ENCODE results near the gene MAP2.
A peak's percentile ranks its signal among the peaks of the same experiment; 100 is the strongest.
"Not testable (repeated sequence)": the region's sequence is repeated elsewhere in the genome, so short reads cannot be mapped to it uniquely, and the experiment has no call there.

Gene MAP2

DNA sequence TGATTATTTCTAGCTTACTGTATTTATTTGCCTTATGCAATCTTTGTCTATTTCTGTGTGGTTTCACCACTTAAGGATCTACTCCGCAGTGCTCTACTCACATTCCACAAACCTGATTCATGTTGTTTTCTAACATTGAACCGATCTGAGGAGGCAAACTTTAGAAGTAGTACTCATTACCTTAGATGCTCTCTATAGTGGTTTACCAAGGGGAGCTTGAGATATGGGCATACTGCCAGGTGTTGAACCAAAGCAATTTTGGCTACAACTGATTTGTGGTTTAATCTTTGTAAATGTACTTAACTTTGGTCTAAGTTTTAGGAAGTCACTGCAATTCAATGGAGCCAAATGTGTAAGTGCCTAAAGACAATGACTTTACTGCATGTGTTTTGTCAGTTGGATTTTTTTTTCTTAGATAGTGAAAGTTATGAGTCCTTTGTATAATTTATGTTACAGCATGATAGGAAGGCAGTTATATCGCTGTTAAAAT lies 50.1 kb downstream of the MAP2 start:
- FAIRE-seq (no peak), DNase-seq (ENCODE audit: insufficient read length, low spot score) (no peak)

DNA sequence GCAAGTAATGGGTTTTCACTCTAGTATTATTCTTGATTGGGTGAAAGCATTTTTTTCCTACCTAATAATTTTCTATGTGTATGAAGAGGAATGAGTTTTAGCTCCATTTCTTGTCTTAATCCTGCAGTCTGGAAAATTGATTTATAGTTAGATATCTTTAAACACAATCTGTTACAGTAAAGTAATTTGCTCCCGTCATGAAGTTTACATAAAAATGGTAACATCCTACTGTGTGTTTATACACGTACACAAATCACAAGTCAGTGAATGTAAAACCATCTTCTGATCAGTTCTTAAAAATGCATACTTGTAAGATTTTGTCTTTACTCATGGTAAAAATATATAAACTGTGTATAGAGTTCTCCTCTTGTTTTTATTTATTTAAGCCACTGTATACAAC lies 51.1 kb downstream of the MAP2 start:
- no peak for DNase-seq (ENCODE audit: insufficient read length, low spot score)

DNA sequence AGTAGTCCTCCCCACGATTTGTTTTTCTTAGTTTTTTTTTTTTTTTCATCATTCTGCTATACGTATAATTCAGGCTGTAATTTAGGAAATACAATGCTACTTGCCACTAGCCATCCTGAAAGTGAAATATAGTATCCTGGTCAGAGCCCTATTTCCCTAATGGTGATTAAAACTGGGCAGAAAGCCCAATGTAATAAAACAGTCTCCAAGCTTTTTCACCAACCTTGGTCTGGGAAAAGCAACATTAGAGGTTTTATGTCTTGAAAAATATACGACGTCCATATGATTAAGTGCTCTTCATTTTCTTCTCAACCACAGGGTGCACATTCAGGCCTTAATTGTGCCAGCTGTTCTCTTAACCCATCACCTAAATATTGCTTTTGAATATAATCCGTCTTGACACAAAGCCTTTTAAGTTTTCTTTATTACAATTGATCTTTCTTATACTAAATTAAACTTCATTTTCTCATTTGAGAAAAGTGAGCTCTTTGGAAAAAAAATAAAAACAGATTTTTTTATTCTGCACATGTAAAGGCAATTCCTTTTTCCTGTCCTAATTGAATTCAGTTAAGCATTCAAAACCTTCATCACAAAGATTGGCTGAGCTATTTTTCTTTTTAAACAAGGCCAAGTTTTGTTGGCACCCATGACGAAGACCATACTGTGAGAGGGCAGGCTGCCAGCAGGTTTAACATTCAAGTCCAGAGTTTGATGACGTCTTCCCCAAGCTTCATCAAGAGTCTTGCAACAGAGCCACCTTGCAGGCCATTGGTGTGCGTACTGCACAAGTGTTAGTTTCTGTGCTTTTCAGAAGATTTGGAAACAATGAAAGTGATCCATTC lies 52.7 kb downstream of the MAP2 start:
- DNase-seq (ENCODE audit: insufficient read length, low spot score) (no peak), FAIRE-seq (no peak)

More for the DNA sequence above, 51.1 kb downstream of the MAP2 start:
- no peak for FAIRE-seq

DNA sequence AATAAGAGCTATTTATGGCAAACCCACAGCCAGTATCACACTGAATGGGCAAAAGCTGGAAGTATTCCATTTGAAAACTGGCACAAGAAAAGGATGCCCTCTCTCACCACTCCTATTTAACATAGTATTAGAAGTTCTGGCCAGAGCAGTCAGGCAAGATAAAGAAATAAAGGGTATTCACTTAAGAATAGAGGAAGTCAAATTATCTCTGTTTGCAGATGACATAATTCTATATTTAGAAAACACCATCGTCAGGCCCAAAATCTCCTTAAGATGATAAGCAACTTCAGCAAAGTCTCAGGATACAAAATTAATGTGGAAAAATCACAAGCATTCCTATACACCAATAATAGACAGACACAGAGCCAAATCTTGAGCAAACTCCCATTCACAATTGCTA lies 68.4 kb downstream of the MAP2 start:
- FAIRE-seq; DNase-seq (ENCODE audit: insufficient read length, low spot score): not testable (repeated sequence)

DNA sequence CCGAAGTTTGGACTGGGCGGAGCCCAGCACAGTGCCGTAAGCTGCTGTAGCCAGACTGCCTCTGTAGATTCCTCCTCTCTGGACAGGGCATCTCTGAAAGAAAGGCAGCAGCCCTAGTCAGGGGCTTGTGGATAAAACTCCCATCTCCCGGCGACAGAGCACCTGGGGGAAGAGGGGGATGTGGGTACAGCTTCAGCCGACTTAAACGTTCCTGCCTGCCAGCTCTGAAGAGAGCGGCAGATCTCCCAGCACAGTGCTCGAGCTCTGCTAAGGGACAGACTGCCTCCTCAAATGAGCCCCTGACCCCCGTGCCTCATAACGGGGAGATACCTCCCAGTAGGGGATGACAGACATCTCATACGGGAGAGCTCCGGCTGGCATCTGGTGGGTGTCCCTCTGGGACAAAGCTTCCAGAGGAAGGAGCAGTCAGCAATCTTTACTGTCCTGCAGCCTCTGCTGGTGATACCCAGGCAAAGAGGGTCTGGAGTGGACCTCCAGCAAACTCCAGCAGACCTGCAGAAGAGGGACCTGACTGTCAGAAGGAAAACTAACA lies 71.3 kb downstream of the MAP2 start:
- not testable (repeated sequence) for FAIRE-seq; DNase-seq (ENCODE audit: insufficient read length, low spot score)

DNA sequence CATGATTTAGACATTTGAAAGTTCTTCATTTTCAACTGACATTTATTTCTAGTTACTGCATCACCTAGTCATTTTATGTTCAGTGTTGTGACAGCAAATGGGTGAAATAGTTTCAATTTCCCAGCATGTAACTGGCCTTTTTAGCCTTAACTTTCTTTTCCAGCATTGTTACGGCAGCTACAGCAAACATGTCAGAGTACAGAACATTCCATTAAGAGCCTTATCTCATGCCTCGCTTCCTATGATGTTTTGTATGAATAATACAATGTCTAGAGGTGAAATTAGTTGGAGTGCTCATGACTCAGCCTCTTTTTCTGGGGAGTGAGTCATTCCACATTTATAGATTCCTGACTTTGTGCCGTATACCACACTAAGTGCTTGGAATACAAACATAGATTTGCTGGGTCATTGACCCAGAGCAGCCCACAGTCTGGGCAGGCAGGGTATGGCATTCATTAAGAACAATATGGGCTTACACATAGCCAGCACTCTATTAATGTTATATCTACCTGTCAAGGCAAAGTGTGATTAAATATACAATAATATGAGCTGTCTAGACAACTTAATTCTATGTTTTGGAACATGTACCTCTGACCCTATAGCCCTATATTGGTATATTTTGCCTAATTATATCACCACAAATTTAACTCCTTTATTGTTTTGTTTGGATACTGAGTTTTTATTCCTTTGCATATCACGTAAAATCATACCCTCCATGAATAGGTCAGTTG lies 72.2 kb downstream of the MAP2 start:
- DNase-seq (ENCODE audit: insufficient read length, low spot score): no peak
- FAIRE-seq: no peak

DNA sequence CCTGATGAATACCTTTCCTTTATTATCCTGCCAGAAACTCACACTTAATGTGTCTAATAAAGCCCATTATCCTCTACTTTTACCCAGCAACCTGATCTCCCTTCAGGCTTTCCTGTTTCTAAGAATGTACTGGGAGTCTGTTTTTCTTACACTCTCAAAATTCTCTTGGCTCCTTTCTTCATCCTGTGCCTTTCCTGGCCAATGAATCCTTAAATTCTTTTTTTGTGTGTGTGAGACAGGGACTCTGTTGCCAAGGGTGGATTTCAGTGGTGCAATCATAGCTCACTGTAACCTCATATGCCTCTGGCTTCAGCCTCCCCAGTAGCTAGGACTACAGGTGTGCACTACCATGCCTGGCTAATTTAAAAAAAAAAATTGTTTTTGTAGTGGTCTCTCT lies 72.7 kb downstream of the MAP2 start:
- FAIRE-seq (no peak), DNase-seq (ENCODE audit: insufficient read length, low spot score) (no peak)

DNA sequence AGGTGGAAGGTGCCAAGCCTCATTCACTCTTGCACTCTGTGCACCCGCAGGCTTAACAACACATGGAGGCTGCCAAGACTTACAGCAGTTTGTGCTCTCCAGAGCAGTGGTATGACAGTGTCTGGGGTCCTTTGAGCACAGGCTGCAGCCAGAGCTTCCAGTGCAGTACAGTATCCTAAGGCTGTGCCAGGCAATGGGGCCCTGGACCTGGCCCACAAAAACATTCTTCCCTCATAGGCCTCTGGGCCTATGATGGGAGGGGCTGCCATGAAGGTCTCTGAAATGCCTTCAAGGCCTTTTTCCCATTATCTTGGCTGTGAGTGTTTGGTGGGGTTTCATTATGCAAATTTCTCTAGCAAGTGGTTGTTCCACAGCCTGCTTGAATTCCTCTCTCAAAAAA lies 74.8 kb downstream of the MAP2 start:
- FAIRE-seq: no peak
- DNase-seq (ENCODE audit: insufficient read length, low spot score): no peak

DNA sequence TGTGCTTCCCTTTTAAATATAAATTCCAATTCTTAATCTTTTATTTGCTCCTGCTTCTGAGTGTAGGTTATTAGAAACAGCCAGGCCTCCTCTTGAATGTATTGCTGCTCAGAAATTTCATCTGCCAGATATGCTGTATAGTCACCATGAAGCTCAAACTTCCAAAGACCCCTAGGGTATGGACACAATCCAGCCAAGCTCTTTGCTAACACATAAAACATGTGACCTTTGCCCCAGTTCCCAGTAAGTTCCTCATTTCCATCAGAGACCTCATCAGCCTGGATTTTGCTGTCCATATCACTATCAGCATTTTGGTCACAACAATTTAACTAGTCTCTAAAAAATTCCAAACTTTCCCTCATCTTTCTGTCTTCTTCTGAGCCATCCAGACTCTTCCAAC lies 75.2 kb downstream of the MAP2 start:
- FAIRE-seq (no peak), DNase-seq (ENCODE audit: insufficient read length, low spot score) (no peak)

DNA sequence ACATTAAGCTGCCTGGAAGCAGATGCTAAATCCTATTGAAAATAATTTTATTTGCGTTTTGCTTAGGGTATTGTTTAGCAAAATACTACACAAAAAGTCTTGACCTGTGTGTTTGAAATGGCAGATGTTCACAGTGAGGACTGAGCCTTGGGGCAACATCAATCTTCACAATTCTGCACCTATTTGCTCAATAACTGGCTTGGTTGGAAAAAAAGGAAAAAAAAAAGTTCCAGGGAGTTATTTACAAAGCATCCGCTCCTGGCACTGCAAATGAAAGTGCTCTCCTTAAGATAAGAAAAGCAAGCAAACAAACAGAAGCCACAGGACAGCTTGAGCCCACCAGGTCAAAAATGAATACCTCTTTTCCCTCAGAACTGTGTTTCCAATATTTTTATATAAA lies 77.7 kb downstream of the MAP2 start:
- DNase-seq (ENCODE audit: insufficient read length, low spot score): no peak
- FAIRE-seq: no peak

DNA sequence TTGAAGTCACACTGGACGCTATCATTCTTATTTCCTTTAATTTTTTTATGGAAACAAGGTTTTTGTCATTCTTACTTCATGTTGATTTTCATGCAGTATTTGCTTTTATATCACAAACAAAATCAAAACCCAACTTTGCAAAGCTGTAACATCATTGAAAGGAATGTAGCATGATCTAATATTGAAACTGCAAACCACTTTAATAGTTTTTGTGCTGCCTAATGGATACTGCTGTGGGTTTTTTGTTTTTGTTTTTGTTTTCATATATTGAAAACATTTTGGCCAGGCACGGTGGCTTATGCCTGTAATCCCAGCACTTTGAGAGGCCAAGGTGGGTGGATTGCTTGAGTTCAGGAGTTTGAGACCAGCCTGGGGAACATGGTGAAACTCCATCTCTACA lies 81.6 kb downstream of the MAP2 start:
- no peak for FAIRE-seq
- DNase-seq (ENCODE audit: insufficient read length, low spot score): no peak

DNA sequence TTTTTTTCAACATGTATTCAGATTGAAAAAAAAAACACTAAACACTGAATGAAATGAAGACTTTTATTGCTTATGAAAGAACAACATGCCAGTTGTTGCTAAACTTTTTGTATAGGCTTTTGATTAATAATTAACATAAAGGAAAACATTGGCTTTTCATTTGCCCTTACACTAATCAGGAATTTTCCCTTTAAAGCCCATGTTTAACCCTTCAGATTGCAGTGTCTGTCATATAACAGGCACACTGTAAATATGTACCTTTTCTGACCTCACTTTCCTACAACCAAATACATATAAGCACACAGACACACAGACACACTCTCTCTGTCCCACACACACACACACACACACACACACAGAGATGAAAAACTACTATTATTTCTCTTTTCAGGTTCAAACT lies 84.4 kb downstream of the MAP2 start:
- FAIRE-seq (no peak), DNase-seq (ENCODE audit: insufficient read length, low spot score) (no peak)

DNA sequence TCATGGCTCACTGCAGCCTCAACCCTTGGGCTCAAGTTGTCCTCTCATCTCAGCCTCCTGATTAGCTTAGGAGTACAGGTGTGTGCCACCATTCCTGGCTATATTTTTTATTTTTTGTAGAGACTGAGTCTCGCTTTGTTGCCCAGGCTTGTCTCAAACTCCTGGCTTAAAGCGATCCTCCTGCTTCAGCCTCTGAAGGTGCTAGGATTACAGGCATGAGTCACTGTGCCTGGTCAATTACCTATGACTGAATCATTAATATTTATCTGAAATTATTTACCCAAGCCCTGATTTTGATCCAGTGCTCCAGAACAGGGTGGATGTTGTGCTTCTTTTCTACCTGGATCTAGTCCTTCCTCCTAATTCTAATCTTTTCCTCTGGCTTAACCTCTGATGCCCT lies 87.8 kb downstream of the MAP2 start:
- DNase-seq (ENCODE audit: insufficient read length, low spot score) (no peak), FAIRE-seq (no peak)

DNA sequence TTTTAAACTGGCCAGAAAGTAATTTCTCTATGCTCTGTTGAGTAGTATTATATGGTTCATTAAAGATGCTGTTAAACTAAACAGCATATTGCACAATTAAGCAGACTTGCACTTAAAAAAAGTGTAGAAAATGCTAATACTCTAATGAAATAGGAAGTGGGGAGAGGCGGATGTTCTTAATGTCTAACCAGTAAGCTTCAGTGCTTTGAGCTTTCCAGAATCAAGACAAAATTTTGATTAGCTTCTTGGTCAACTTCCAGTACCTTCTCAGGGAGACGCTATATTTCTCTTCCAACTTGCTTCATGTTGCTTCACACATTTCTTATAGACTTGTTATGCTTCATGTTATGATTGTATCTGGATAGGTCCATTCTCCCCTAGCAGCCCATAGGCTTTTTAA lies 89.1 kb downstream of the MAP2 start:
- DNase-seq (ENCODE audit: insufficient read length, low spot score) (no peak), FAIRE-seq (no peak)

DNA sequence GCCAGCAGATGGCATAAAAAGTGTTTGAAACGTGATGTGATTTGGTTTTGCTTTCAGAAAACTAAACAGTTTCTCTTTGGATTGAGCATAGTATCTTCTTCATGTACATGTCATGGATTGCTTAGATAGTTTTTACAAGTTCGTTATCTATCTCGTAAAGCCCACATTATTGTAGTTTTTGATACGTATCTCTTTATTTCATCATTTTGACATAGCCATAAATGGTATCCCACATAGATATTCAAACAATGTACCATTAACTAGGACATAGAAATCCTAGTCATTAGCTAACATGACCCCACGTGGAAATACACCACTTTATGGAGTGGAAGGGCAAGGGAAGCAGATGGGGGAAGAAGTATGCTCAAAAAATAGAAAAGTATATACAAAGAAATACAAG lies 93.6 kb downstream of the MAP2 start:
- FAIRE-seq (no peak), DNase-seq (ENCODE audit: insufficient read length, low spot score) (no peak)

DNA sequence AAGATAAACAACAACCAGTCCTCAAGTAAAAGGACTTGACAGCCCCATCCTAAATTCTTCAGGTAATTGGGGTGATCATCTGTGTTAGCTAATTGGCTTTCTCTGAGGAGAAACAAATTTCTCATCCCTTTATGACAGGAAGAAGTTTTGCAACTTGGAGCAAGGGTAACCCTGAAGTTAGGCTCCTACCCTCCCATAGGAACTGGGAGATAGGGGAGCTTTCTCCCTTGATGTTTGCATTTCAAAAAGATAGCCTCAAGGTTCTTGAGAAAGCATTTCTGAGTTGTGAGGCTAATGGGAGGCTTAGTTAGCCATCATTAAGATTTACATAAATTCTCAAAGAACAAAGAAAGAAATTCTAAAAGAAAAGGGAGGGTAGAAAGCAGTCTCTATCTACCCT lies 95.4 kb downstream of the MAP2 start:
- DNase-seq (ENCODE audit: insufficient read length, low spot score) (no peak), FAIRE-seq (no peak)

DNA sequence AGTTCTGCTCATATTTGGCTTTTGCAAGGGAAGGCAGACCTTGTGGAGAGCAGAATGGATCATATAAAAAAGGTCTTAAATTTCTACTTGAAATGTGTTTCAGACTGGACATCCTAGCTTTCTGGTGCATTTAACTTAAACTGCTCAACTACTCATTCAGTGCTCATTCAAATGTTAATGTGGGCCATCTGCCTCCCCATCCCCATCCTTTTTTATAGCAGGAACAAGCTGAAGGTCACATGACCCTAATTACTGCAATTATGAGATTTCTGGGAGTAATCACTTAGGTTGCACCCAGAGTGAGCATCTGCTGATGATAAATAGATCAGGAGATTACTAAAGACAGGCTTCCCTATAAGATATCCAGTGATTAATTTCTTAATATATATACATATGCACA lies 96.1 kb downstream of the MAP2 start:
- FAIRE-seq: no peak
- no peak for DNase-seq (ENCODE audit: insufficient read length, low spot score)

DNA sequence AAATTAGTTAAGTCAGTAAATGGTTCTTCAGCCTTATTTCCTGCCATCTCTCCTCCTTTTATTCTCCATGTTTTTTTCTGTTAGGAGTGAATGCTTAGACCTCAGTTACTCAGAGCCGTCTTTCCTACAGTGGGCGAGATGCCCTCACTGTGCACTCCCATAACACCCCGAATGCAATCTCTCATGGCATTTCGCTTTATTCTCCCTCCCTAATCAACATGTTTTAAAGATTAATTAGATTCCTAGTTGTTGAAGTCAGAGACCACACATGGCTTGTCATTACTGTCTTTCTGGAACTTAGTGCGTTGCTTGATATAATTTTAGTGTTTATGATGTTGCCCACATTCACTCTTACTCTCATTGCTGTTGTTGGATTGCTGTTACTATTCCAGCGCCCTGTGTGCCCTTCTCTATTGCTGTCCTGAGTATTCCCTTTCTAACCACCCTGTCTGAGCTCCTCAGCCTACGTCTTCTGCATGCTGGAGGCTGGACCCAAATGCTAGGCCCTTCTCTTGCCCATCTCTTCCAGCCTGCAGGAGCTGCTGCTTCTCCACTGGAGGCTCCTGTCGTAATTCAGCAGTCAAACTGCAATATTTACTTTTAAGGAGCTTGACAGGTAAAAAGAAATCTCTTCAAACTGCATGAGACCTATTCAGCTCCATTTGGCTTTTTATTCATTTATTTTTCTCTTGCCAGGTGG lies 99.3 kb downstream of the MAP2 start:
- FAIRE-seq (peak; percentile 39), DNase-seq (ENCODE audit: insufficient read length, low spot score) (no peak)

DNA sequence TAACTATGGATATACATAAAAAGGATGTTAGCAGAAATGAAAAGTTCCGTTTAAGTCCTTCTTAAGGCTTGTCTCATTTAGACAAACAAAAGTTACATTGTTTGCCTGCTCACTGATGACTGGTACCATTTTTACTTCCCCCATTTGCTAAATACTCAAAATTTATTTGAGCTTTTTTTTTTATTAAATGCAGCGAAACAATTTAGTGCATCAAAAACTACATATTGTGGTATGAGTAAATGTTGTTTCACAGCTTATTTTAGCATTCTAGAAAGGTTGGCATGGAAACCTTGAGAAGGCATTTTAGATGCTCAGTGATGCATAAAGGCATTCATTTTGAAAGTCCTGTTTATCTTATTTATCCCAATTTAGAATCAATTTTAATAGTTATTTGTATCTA lies 100.0 kb downstream of the MAP2 start:
- DNase-seq (ENCODE audit: insufficient read length, low spot score): no peak
- FAIRE-seq: peak; percentile 52

DNA sequence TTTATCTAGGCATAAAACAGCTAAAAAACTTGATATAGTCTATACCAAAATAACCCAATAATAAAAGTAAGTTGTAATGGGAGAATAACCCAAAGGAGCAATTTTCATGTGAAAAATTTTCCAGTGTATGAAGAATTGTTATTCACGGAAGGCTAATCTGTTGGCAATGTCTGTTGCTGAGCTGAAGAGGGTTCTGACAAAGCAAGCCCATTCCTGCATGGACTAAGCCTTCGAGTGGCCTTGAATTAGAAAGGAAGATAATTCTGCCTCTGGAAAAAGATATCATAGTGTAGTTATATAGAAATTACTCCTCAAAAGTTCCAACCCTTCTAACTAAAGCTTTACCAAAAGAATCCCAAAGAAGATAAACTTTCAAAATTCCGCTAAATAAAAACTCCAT lies 101.5 kb downstream of the MAP2 start:
- DNase-seq (ENCODE audit: insufficient read length, low spot score) (no peak), FAIRE-seq (no peak)

DNA sequence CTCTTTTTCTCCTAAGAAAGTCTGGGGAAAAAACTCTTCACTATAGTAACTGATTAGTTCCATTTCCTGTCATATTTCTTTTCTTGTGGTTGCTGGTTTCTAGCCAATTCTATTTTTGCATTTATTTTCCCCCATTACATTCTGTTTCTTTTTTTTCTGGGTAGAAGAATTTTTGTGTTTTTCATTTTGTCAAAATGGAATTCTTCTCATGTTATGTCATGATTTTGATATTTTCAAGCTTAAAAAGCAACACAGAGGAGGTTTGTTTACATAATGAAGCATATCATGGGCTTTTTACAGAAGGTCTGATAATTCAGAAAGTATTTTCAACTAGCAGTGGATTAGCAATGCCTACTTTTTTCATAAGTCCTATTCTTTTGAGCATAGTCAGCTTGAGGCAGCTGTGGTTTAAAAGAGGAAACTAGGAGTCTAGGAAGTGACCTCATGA lies 102.0 kb downstream of the MAP2 start:
- DNase-seq (ENCODE audit: insufficient read length, low spot score) (no peak), FAIRE-seq (peak; percentile 80)
